Endothelial cell of umbilical vein (primary cell): ENCODE results near the gene OLAH. TPM values are rescaled to one million over a fixed set of nuclear protein-coding genes. Genes with fewer than 3 reads are reported as not detected.
A peak's percentile ranks its signal among the peaks of the same experiment; 100 is the strongest.

ENCODE experiments used
- Bru-seq: library from RNA; stranded (reverse); fragments of 400-500 nt; gene quantifications from one replicate; lab custom pipeline; 2021; lab: Mats Ljungman, UMichigan
- BruChase-seq, 2 experiments: library from RNA; stranded (reverse); fragments of 400-500 nt; gene quantifications; one replicate each; lab custom pipeline; 2021; lab: Mats Ljungman, UMichigan
- BruUV-seq: library from RNA; stranded (reverse); fragments of 400-500 nt; replicated peaks from 2 replicates; lab custom pipeline; 2021; lab: Mats Ljungman, UMichigan
- CTCF ChIA-PET: fragments of 300-600, 350-600 bp; sonication (Branson Sonifier 250); formaldehyde crosslinking; loops from one replicate; lab custom pipeline; 2021; ENCODE audit warnings: antibody characterized with exemption, inconsistent platforms; lab: Charles Lee
- POLR2A ChIA-PET: fragments of 300-600, 350-600 bp; sonication (Branson Sonifier 250); formaldehyde crosslinking; loops from one replicate; lab custom pipeline; 2021; ENCODE audit warnings: antibody characterized with exemption, inconsistent platforms; lab: Charles Lee
- DNase-seq: peaks from one replicate; pipeline ENCODE4 v3.0.0-alpha.2; 2011; ENCODE audit warnings: low read depth, low spot score
- FAIRE-seq: peaks from 2 replicates; lab custom pipeline; 2011; peaks lifted over from hg19 to GRCh38; lab: Jason Lieb, UNC
- H2AFZ ChIP-seq: 2 replicates; pipeline ENCODE4 v1.6.0; 2012; ENCODE audit warnings: low read depth, low read length, control low read depth, inconsistent platforms
- H3K27ac ChIP-seq: 2 replicates; pipeline ENCODE4 v1.5.1; 2011; ENCODE audit warnings: low read depth, mild to moderate bottlenecking, control low read depth, low read length, moderate library complexity; ENCODE audit not compliant: insufficient read depth
- H3K27me3 ChIP-seq, 2 experiments: 2 replicates each; pipeline versions ENCODE4 v1.6.0 to v1.6.1; 2011; ENCODE audit warnings: low read length in 2 of 2, mixed read lengths in 1 of 2; ENCODE audit not compliant: control insufficient read depth in 2 of 2, insufficient read depth in 2 of 2
- H3K36me3 ChIP-seq, 2 experiments: 2 replicates in 1 of 2; 3 replicates in 1 of 2; pipeline ENCODE4 v1.5.1; 2011; ENCODE audit warnings: low read length in 2 of 2, mild to moderate bottlenecking in 1 of 2, moderate library complexity in 1 of 2; ENCODE audit not compliant: control insufficient read depth in 2 of 2, insufficient read depth in 2 of 2; ENCODE audit errors: extremely low read depth in 1 of 2
- H3K4me1 ChIP-seq: 3 replicates; pipeline ENCODE4 v1.5.1; 2011; ENCODE audit warnings: mild to moderate bottlenecking, low read length; ENCODE audit not compliant: control insufficient read depth, insufficient read depth; ENCODE audit errors: extremely low read depth
- H3K4me2 ChIP-seq: 2 replicates; pipeline ENCODE4 v1.6.1; 2011; ENCODE audit warnings: low read length, control low read depth, mixed read lengths; ENCODE audit not compliant: insufficient read depth
- H3K4me3 ChIP-seq, 3 experiments: fragments of 200-600 bp in 1 of 3; sonication (generic), shearing (Covaris generic) in 1 of 3; replicated peaks in 1 of 3; 2 replicates each; pipeline ENCODE4 v1.5.1; 2011 to 2016; ENCODE audit warnings: control low read depth in 3 of 3, low read length in 3 of 3, mild to moderate bottlenecking in 2 of 3, inconsistent platforms in 1 of 3, low read depth in 1 of 3, moderate library complexity in 1 of 3; ENCODE audit not compliant: insufficient read depth in 1 of 3
- H3K79me2 ChIP-seq: 2 replicates; pipeline ENCODE4 v1.6.0; 2012; ENCODE audit warnings: low read length, inconsistent platforms; ENCODE audit not compliant: control insufficient read depth, insufficient read depth
- H3K9ac ChIP-seq: replicated peaks from 2 replicates; pipeline ENCODE3; 2011; ENCODE audit warnings: low read length, control low read depth; ENCODE audit not compliant: insufficient read depth; ENCODE audit errors: extremely low read depth
- H3K9me1 ChIP-seq: replicated peaks from 3 replicates; pipeline ENCODE4 v1.6.0; 2011; ENCODE audit warnings: mild to moderate bottlenecking, low read length; ENCODE audit not compliant: control insufficient read depth, insufficient read depth; ENCODE audit errors: extremely low read depth
- H3K9me3 ChIP-seq: replicated peaks from 2 replicates; pipeline ENCODE4 v1.5.1; 2012; ENCODE audit warnings: low read length, inconsistent platforms; ENCODE audit not compliant: control insufficient read depth, insufficient read depth
- H4K20me1 ChIP-seq: replicated peaks from 2 replicates; pipeline ENCODE3; 2011; ENCODE audit warnings: mild to moderate bottlenecking, low read length; ENCODE audit not compliant: control insufficient read depth, insufficient read depth; ENCODE audit errors: extremely low read depth
- JUN ChIP-seq: IDR thresholded peaks from 2 replicates; pipeline ENCODE4 v1.6.1; 2011; ENCODE audit warnings: borderline replicate concordance, low read depth; ENCODE audit not compliant: insufficient read length, insufficient read depth
- MYC ChIP-seq: IDR thresholded peaks from one replicate; pipeline ENCODE4 v1.6.1; 2011; ENCODE audit warnings: mild to moderate bottlenecking, low read depth, low read length
- dilution Hi-C: fragments of 300-500 bp; cut with MboI; formaldehyde crosslinking; loops from one replicate; pipeline ENCODE4 v1.15.0; 2019; ENCODE audit warnings: low sequenced_read_pairs; ENCODE audit not compliant: extremely low pct_ligation_motif_present
- intact Hi-C: fragments of 100-400 bp; cut with micrococcal nuclease; formaldehyde crosslinking; loops from one replicate; pipeline ENCODE4 v1.10.0; 2022
- long read RNA-seq: library from polyadenylated mRNA; stranded (forward); transcript quantifications from one replicate; pipeline ENCODE4 v2.0.0, GENCODE V29; 2021
- polyA minus RNA-seq, 3 experiments: library from RNA; depleted of rRNA, polyadenylated mRNA; stranded (reverse); fragments of >200 nt; gene quantifications; 1 replicate in 1 of 3; 2 replicates in 2 of 3; pipeline ENCODE4 v1.2.3, GENCODE V29; 2011
- polyA plus RNA-seq, 4 experiments: library from polyadenylated mRNA; depleted of rRNA in 3 of 4; stranded (reverse) in 3 of 4; unstranded in 1 of 4; fragments of >200 nt; gene quantifications; 2 replicates each; pipeline versions ENCODE4 v1.2.1 to v1.2.3, GENCODE V29; 2011 to 2012; ENCODE audit warnings: missing spikeins in 1 of 4
- total RNA-seq: library from RNA; stranded (reverse); gene quantifications from 2 replicates; pipeline ENCODE4 v1.2.3, GENCODE V29; 2021
- TF ChIP-seq, protein P1 (sequence below), 2 donors: IDR thresholded peaks; 1 replicate in 1 of 2; 2 replicates in 1 of 2; pipeline ENCODE4 v1.5.1; 2011; ENCODE audit warnings: low read length in 2 of 2, mild to moderate bottlenecking in 2 of 2, moderate library complexity in 2 of 2, control low read depth in 1 of 2, inconsistent platforms in 1 of 2, low read depth in 1 of 2; ENCODE audit not compliant: insufficient read depth in 1 of 2; ENCODE audit errors: extremely low read depth in 1 of 2

Gene OLAH
- total RNA-seq = 0.48 and 0.51 TPM in 2 replicates
- 0.13 and 0.26 TPM in 2 replicates for polyA plus RNA-seq
- 0.24 and 0.49 TPM in 2 replicates for polyA plus RNA-seq (2011; cell fraction: cytosol; rRNA removed)
- polyA plus RNA-seq (2011; cell fraction: nucleus; rRNA removed) = 0.24 and 0.38 TPM in 2 replicates
- 0.89 and 1.1 TPM in 2 replicates for polyA plus RNA-seq (2012)
- polyA minus RNA-seq = not detected in 2 replicates
- polyA minus RNA-seq (2011; cell fraction: cytosol; rRNA and poly(A)+ RNA removed) = not detected
- polyA minus RNA-seq (2011; cell fraction: nucleus; rRNA and poly(A)+ RNA removed) = not detected in 2 replicates
- percentile 16 among the genes with signal in this experiment for Bru-seq, nascent RNA
- BruChase-seq, experiment 1, labeled RNA remaining after a 6-hour chase = percentile 42 among the genes with signal in this experiment
- BruChase-seq, experiment 2, labeled RNA remaining after a 2-hour chase = percentile 45 among the genes with signal in this experiment
- long read RNA-seq = 0 reads

DNA sequence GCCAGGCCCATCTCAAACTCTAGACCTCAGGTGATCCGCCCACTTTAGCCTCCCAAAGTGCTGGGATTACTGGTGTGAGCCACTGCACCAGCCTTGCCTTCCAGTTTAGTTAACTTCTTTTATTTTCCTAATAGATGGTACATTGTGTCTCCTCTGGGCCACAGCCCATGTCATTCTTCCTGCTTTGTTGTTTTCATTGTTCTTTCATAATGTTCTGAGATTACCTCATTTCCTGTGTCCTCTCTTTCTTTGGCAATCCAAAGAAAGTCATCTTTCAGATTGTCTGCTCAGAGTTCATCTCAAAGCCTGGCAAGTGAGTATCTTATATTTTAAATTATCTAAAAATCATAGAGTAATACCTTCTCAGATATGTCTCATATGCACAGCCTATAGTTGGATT is at the start of gene OLAH:
OLAH (plus strand) TSS at position 270 of the 400 bp plus-strand sequence. CDS start 3,346 bp downstream, outside the sequence.
- Histone ChIP-seq H2AFZ (no peak within 1 kb of the TSS), H3K79me2 (no peaks in the 10 kb centered on the region), H3K9me1 (no peaks in the 10 kb centered on the region), H3K36me3 (no peaks in the 10 kb centered on the region), H3K27ac (no peak within 1 kb of the TSS), H3K27me3 (no peaks in the 10 kb centered on the region), H3K9me3 (no peaks in the 10 kb centered on the region), H3K9ac (no peak within 1 kb of the TSS), H3K4me3 (no peak within 1 kb of the TSS), H3K4me2 (no peak within 1 kb of the TSS), H3K4me1 (peaks cover 5% of the 10 kb centered on the region), H4K20me1 (no peaks in the 10 kb centered on the region)
- dilution Hi-C loops = no loop called here
- CTCF ChIA-PET = no interaction called here
- TF ChIP-seq, protein P1, sequence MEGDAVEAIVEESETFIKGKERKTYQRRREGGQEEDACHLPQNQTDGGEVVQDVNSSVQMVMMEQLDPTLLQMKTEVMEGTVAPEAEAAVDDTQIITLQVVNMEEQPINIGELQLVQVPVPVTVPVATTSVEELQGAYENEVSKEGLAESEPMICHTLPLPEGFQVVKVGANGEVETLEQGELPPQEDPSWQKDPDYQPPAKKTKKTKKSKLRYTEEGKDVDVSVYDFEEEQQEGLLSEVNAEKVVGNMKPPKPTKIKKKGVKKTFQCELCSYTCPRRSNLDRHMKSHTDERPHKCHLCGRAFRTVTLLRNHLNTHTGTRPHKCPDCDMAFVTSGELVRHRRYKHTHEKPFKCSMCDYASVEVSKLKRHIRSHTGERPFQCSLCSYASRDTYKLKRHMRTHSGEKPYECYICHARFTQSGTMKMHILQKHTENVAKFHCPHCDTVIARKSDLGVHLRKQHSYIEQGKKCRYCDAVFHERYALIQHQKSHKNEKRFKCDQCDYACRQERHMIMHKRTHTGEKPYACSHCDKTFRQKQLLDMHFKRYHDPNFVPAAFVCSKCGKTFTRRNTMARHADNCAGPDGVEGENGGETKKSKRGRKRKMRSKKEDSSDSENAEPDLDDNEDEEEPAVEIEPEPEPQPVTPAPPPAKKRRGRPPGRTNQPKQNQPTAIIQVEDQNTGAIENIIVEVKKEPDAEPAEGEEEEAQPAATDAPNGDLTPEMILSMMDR (IDR thresholded peaks at IDR 0.05; ENCODE audit: extremely low read depth in 1 of 2, insufficient read depth in 1 of 2, low read depth in 1 of 2, low read length in 2 of 2) = no peak
- TF ChIP-seq JUN (peak; percentile 28), MYC (no peak)
- POLR2A ChIA-PET = no interaction called here
- FAIRE-seq (no peak), DNase-seq (no peak)
- intact Hi-C loops = no loop called here
- BruUV-seq = no TSS peak
